Measurements from ENCODE around the gene KCND2. TPM values are rescaled to one million over a fixed set of nuclear protein-coding genes. Genes with fewer than 3 reads are reported as not detected.

Gene KCND2
- polyA plus RNA-seq, 3 donors: 1.2 to 2.8 (median 2.6) TPM

DNA sequence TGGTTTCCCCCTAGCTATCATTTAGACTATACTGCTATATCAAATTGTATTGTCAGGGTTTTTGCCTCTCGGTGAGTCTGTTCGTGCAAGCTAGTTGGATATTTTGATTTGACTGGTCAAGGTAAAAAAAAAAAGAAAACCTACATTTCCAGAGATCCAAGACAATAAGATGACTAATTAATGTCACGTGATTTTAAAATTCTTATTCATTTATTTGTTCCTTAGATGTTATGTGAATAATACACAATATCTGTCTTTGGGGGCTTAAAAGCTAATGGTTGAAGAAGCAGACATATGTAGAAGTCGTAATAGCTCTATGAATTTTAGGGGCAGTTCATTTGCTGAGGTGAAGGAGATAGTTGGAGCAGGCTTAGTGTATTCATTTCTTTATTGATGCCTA lies 191.1 kb downstream of the KCND2 start:
- DNase-seq (ENCODE audit: extremely low read depth in 1 of 11, low read depth in 9 of 11, low spot score in 4 of 11): no peak

- DNase-seq (ENCODE audit: extremely low read depth in 1 of 11, low read depth in 9 of 11, low spot score in 4 of 11): no peak
Measured at GRCh38 chr7:120467676-120468075, 194.7 kb downstream of the KCND2 start.

GRCh38 chr7:120468611-120469010 lies 195.6 kb downstream of the KCND2 start:
- no peak for DNase-seq (ENCODE audit: extremely low read depth in 1 of 11, low read depth in 9 of 11, low spot score in 4 of 11)

GRCh38 chr7:120472892-120473291 lies 199.9 kb downstream of the KCND2 start:
- no peak for DNase-seq (ENCODE audit: extremely low read depth in 1 of 11, low read depth in 9 of 11, low spot score in 4 of 11)

- no peak for DNase-seq (ENCODE audit: extremely low read depth in 1 of 11, low read depth in 9 of 11, low spot score in 4 of 11)
Measured at GRCh38 chr7:120473352-120473751, 200.4 kb downstream of the KCND2 start.

- DNase-seq (ENCODE audit: extremely low read depth in 1 of 11, low read depth in 9 of 11, low spot score in 4 of 11): no peak
Measured at GRCh38 chr7:120475994-120476393, 203.0 kb downstream of the KCND2 start.

- no peak for DNase-seq (ENCODE audit: extremely low read depth in 1 of 11, low read depth in 9 of 11, low spot score in 4 of 11)
Measured at GRCh38 chr7:120480472-120480871, 207.5 kb downstream of the KCND2 start.

- DNase-seq (ENCODE audit: extremely low read depth in 1 of 11, low read depth in 9 of 11, low spot score in 4 of 11): no peak
Measured at GRCh38 chr7:120480930-120481329, 208.0 kb downstream of the KCND2 start.

DNA sequence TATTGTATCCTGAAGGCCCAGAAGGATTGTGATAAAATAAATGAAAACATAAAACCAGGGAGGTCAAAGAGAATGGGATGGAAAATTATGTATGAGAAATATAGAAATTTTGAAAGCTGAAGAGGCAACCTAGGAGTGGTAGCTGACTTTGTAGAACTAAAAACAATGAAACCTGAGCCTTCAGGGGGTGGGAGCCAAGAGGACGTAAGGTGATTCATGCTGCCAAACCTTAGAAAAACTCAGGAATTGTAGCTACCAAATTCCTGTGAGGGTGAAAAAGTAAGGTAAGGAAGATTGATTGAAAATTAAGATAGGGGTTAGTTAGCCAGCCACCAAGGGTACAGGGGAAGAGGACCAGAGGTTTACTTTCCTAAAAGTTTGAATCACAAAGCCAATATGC lies 213.2 kb downstream of the KCND2 start:
- DNase-seq (ENCODE audit: extremely low read depth in 1 of 11, low read depth in 9 of 11, low spot score in 4 of 11): no peak

GRCh38 chr7:120502132-120502531 lies 229.2 kb downstream of the KCND2 start:
- no peak for DNase-seq (ENCODE audit: extremely low read depth in 1 of 11, low read depth in 9 of 11, low spot score in 4 of 11)

DNA sequence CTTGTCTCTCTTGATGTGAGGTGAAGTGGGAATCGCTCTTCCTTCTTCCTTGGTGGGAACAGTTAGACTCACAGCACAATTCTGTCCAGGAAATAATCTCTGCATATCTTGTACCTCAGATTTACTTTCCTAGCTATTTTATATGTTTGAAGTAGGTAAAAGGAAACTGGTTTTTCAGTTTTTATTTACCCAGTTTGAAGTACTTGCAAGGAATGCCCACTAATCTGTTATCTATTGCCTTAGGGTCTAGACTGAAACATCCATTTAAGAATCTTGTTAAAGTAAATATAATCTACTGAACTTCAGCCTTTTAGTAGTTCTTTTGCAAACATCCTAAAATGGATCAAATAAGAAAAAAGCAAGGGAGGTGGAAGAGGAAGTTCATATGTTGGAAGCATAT lies 229.8 kb downstream of the KCND2 start:
- DNase-seq (ENCODE audit: extremely low read depth in 1 of 11, low read depth in 9 of 11, low spot score in 4 of 11): no peak

DNA sequence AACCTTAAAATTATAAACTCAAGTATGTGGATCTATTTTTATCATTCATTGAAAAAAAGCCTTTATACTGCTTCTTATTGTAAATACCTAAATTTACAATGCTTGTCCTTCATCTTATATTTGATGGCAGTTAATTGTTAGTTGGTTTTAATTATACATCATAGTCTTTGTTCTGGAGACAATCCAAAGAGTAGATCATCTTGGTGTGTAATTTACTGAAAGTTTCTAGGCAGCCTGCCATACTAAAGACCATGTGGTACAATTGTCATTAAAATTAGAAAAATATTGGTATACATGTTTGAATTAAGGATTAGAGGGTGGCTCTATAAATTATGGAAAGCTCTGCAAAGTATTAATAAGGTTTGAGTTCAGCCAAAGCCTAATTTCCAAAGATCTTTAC lies 231.4 kb downstream of the KCND2 start:
- DNase-seq (ENCODE audit: extremely low read depth in 1 of 11, low read depth in 9 of 11, low spot score in 4 of 11): no peak

DNA sequence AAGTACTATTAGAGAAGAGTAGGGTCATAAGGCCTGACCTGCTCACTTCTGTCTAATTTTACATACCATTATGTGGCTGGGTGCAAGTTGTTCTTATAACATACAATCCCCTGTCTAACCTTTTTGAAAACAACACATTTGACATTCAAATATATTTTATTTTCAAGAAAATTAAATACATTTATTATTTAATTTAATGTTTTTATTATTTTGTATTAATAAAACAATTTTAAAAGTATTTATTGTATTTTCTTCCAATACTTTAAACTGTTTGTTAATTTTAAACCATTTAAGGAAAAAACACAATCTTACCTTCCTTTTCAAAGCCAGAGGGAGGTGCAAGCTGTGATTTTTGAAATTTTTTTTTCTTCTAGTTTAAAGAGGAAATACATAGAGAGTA lies 232.8 kb downstream of the KCND2 start:
- no peak for DNase-seq (ENCODE audit: extremely low read depth in 1 of 11, low read depth in 9 of 11, low spot score in 4 of 11)

- no peak for DNase-seq (ENCODE audit: extremely low read depth in 1 of 11, low read depth in 9 of 11, low spot score in 4 of 11)
Measured at GRCh38 chr7:120512701-120513100, 239.7 kb downstream of the KCND2 start.

DNA sequence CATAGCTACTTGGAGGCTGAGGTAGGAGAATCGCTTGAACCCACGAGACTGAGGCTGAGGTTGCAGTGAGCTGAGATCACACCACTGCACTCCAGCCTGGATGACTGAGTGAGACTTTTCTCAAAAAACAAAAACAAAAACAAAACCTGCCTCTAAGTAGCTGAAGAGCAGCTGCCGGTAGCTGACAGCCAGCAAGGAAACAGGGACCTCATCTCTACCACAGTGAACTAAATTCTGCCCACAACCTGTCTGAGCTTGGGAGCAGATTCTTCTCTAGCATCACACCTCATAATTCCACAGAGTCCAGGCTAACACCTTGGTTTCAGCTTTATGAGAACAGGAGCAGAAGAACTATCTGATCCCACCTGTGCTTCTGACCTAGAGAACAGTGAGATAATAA lies 246.2 kb downstream of the KCND2 start:
- DNase-seq (ENCODE audit: extremely low read depth in 1 of 11, low read depth in 9 of 11, low spot score in 4 of 11): no peak

GRCh38 chr7:120521761-120522737 lies 249.1 kb downstream of the KCND2 start:
- DNase-seq (ENCODE audit: extremely low read depth in 1 of 11, low read depth in 9 of 11, low spot score in 4 of 11): no peak

DNA sequence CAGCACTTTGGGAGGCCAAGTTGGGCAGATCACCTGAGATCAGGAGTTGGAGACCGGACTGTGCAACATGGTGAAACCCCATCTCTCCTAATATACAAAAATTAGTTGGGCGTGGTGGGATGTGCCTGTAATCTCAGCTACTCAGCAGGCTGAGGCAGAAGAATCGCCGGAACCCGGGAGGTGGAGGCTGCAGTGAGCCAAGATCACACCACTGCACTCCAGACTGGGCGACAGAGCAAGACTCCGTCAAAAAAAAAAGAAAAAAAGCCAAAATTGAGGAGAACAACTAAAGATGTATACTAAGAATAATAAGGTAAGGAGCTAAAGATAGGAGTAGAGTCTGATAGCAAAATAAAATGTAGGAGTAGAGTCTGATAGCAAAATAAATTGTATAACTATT lies 251.0 kb downstream of the KCND2 start:
- DNase-seq (ENCODE audit: extremely low read depth in 1 of 11, low read depth in 9 of 11, low spot score in 4 of 11): no peak

GRCh38 chr7:120526902-120527509 lies 254.0 kb downstream of the KCND2 start:
- no peak for DNase-seq (ENCODE audit: extremely low read depth in 1 of 11, low read depth in 9 of 11, low spot score in 4 of 11)

DNA sequence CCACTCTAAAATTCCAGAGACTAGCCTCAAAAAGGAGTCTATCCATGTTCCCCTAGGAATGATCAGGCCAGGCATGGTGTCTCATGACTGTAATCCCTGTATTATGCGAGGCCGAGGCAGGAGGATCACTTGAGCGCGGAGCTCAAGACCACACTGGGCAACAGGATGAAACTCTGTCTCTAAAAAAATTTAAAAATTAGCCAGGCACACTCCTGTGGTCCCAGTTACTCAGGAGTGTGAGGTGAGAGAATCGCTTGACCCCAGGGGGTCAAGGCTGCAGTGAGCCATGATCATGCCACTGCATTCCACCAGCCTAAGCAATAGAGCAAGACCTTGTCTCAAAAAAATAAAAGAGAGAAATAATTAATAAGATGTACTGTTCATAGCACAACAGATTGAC lies 256.8 kb downstream of the KCND2 start:
- no peak for DNase-seq (ENCODE audit: extremely low read depth in 1 of 11, low read depth in 9 of 11, low spot score in 4 of 11)

DNA sequence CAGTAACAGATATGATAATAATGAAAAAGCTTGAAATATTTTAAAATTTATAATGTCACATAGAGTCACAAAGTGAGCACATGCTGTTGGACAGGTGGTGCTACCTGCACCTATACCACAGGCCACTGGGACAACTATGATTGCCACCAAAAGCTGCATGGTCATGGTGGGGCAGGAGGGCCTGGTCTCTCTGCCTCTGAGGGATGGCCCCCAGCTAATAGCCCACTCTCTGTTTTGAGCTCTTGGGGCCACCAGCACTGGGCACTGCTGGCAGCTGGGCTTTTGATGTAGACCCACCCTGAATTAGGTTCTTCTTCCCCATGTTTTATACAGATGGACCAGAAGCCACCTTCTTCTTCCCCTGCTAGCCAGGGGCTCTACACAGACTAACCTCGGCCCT lies 265.4 kb downstream of the KCND2 start:
- no peak for DNase-seq (ENCODE audit: extremely low read depth in 1 of 11, low read depth in 9 of 11, low spot score in 4 of 11)

GRCh38 chr7:120539321-120539720 lies 266.3 kb downstream of the KCND2 start:
- DNase-seq (ENCODE audit: extremely low read depth in 1 of 11, low read depth in 9 of 11, low spot score in 4 of 11): no peak

Measured in renal cortex interstitium (tissue), 11 donors.